Measurements from ENCODE around the gene PIEZO1.
A peak's percentile ranks its signal among the peaks of the same experiment; 100 is the strongest.

Gene PIEZO1

DNA sequence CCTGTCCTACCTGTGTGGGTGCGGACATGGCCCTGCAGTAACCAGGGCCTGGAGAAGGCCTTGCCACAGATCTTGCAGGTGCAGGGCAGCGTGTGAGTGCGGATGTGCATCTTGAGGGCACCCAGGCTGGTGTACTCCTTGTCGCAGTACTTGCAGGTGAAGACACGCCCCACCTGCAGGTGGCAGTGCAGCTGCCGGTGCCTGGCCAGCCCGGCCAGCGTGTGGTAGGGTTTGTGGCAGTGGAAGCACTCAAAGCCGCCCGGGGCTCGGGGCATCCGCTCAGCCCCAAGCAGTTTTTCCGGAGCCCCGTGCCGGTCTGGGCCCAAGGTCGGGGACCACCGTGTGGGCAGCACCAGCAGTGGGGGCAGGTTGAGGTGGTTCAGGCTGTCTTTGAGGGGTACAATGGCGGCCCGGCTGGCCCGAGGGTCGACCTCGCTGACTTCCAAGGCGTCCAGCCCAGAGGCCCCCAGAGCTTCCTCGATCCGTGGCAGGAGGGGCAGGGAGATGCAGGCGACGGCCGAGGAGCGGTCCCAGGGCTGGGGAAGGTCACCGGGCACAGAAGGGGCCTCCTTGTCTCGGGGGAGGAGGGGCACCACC lies 103.8 kb downstream of the PIEZO1 start:
- no CpG with 5 or more reads among the region's 31 CpGs for WGBS (ENCODE audit: extremely low coverage, insufficient coverage, insufficient read length)

DNA sequence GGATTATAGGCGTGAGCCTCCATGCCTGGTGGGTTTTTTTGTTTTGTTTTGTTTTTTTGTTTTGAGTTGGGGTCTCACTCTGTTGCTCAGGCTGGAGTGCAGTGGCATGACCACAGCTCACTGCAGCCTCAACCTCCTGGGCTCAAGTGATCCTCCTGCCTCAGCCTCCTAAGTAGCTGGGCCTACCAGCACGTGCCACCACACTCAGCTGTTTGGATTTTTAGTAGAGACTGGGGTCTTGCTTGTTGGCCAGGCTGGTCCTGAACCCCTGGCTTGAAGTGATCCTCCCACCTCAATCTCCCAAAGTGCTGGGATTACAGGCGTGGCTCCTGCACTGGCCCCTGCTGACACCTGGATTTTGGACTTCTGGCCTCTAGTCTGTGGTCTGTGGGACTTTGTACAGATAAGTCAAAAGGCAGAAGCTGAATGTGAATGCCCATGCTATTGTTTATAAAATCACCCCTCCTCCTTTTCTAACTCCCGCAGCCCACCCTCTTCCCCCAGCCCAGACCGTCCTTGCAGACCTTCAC lies 104.4 kb downstream of the PIEZO1 start:
- peaks cover 0 to 9% of the 10 kb centered on the region in 2 experiments for H3K36me3 ChIP-seq (ENCODE audit: control insufficient read depth in 1 of 2, insufficient read depth in 2 of 2, low read length in 2 of 2)
- H3K79me1 ChIP-seq (ENCODE audit: low read length), result no peaks in the 10 kb centered on the region
- no CpG with 5 or more reads among the region's 5 CpGs for WGBS (ENCODE audit: extremely low coverage, insufficient coverage, insufficient read length)
- H3K27me3 ChIP-seq (ENCODE audit: insufficient read depth, low read length), result peaks cover 5% of the 10 kb centered on the region
- H4K12ac ChIP-seq (ENCODE audit: low read depth, low read length), result no peak overlapping the region
- H3K14ac ChIP-seq (ENCODE audit: low read length), result no peak overlapping the region
- H3K4me1 ChIP-seq (ENCODE audit: control insufficient read depth in 1 of 2, insufficient read depth in 2 of 2, low read length in 2 of 2), result peaks cover 0 to 6% of the 10 kb centered on the region in 2 experiments
- no peak overlapping the region for H2BK12ac ChIP-seq (ENCODE audit: low read length)
- H3K23ac ChIP-seq (ENCODE audit: low read length), result no peak overlapping the region
- H2AFZ ChIP-seq (ENCODE audit: insufficient read depth, low read length, poor library complexity), result no peak overlapping the region
- H3K27ac ChIP-seq (ENCODE audit: low read depth, low read length), result no peak overlapping the region
- no peak overlapping the region for H4K8ac ChIP-seq (ENCODE audit: low read depth, low read length)
- no peak overlapping the region for H2BK120ac ChIP-seq (ENCODE audit: insufficient read depth, low read length, poor library complexity)
- no peak overlapping the region for H2AK5ac ChIP-seq (ENCODE audit: low read length)
- no peak overlapping the region for H3K18ac ChIP-seq (ENCODE audit: low read length)
- H3K4me2 ChIP-seq (ENCODE audit: low read length), result no peak overlapping the region
- H3K79me2 ChIP-seq (ENCODE audit: control insufficient read depth, insufficient read depth, low read length, poor library complexity), result no peaks in the 10 kb centered on the region
- no peak for DNase-seq
- no peak overlapping the region for H4K91ac ChIP-seq (ENCODE audit: low read depth, low read length)
- H3K9me3 ChIP-seq (ENCODE audit: insufficient read depth, low read depth, low read length), result peaks cover 2% of the 10 kb centered on the region
- H3K4me3 ChIP-seq (ENCODE audit: low read depth, low read length), result no peak overlapping the region
- no peak overlapping the region for H3K9ac ChIP-seq (ENCODE audit: low read length)
- H2BK5ac ChIP-seq (ENCODE audit: low read depth, low read length, poor library complexity), result no peak overlapping the region
- H3K4ac ChIP-seq (ENCODE audit: low read depth, low read length), result no peak overlapping the region

More for the DNA sequence above, 103.8 kb downstream of the PIEZO1 start:
- no peak overlapping the region for H3K4me2 ChIP-seq (ENCODE audit: low read length)
- H3K79me2 ChIP-seq (ENCODE audit: control insufficient read depth, insufficient read depth, low read length, poor library complexity), result no peaks in the 10 kb centered on the region
- H2AK5ac ChIP-seq (ENCODE audit: low read length), result no peak overlapping the region
- peaks cover 4% of the 10 kb centered on the region for H3K9me3 ChIP-seq (ENCODE audit: insufficient read depth, low read depth, low read length)
- H3K27ac ChIP-seq (ENCODE audit: low read depth, low read length), result no peak overlapping the region
- H3K18ac ChIP-seq (ENCODE audit: low read length), result no peak overlapping the region
- H2AFZ ChIP-seq (ENCODE audit: insufficient read depth, low read length, poor library complexity), result no peak overlapping the region
- no peaks in the 10 kb centered on the region for H3K79me1 ChIP-seq (ENCODE audit: low read length)
- no peak overlapping the region for H3K9ac ChIP-seq (ENCODE audit: low read length)
- no peak overlapping the region for H2BK5ac ChIP-seq (ENCODE audit: low read depth, low read length, poor library complexity)
- H2BK12ac ChIP-seq (ENCODE audit: low read length), result no peak overlapping the region
- H4K8ac ChIP-seq (ENCODE audit: low read depth, low read length), result no peak overlapping the region
- no peak overlapping the region for H3K4ac ChIP-seq (ENCODE audit: low read depth, low read length)
- H3K23ac ChIP-seq (ENCODE audit: low read length), result no peak overlapping the region
- no peak overlapping the region for H2BK120ac ChIP-seq (ENCODE audit: insufficient read depth, low read length, poor library complexity)
- H3K27me3 ChIP-seq (ENCODE audit: insufficient read depth, low read length), result peaks cover 5% of the 10 kb centered on the region
- H4K12ac ChIP-seq (ENCODE audit: low read depth, low read length), result no peak overlapping the region
- H3K4me3 ChIP-seq (ENCODE audit: low read depth, low read length), result no peak overlapping the region
- H3K4me1 ChIP-seq (ENCODE audit: control insufficient read depth in 1 of 2, insufficient read depth in 2 of 2, low read length in 2 of 2), result peaks cover 2 to 11% of the 10 kb centered on the region in 2 experiments
- peak in 1 of 2 donors; percentile 41 for DNase-seq
- H3K36me3 ChIP-seq (ENCODE audit: control insufficient read depth in 1 of 2, insufficient read depth in 2 of 2, low read length in 2 of 2), result peaks cover 0 to 4% of the 10 kb centered on the region in 2 experiments
- H3K14ac ChIP-seq (ENCODE audit: low read length), result no peak overlapping the region
- H4K91ac ChIP-seq (ENCODE audit: low read depth, low read length), result no peak overlapping the region

DNA sequence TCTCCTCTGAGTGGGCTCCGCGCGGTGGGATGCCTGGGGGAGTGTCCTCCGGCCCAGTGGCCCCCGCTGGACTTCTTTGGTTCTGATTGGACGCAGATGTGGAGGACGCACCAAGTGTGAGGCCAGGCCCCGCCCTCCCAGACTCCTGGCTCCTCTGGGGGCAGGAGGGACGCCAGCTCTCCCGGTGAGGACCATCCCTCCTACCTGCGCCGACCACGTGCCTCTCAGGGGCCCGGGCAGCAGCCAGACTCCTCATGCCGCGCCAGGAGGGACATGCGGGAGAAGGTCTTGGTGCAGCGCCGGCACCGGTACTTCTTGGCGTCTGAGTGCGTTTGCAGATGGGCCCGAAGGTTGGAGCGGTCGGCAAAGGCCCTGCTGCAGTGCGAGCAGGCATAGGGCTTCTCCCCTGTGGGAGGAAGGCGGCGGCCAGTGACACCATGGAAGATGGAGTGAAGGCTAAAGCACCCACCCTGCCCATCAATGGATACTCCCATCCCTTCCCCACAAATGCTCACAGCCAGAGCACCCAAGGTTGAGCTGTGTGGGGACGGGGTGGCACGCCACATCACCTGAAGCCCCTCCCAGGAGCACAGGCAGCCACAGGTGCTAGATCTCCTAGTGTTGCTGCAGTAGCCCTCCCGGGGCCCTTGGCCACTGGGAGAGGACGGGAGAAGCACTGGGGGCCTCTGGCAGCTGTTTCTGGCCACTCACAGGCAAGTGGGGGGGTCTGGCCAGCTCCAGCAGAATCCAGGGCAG lies 106.6 kb downstream of the PIEZO1 start:
- no peak for DNase-seq
- H3K23ac ChIP-seq (ENCODE audit: low read length), result no peak overlapping the region
- H2AFZ ChIP-seq (ENCODE audit: insufficient read depth, low read length, poor library complexity), result no peak overlapping the region
- no peak overlapping the region for H4K8ac ChIP-seq (ENCODE audit: low read depth, low read length)
- H3K36me3 ChIP-seq (ENCODE audit: control insufficient read depth in 1 of 2, insufficient read depth in 2 of 2, low read length in 2 of 2), result peaks cover 3 to 9% of the 10 kb centered on the region in 2 experiments
- H3K18ac ChIP-seq (ENCODE audit: low read length), result no peak overlapping the region
- no peak overlapping the region for H2BK120ac ChIP-seq (ENCODE audit: insufficient read depth, low read length, poor library complexity)
- no peak overlapping the region for H3K4ac ChIP-seq (ENCODE audit: low read depth, low read length)
- no peaks in the 10 kb centered on the region for H3K79me1 ChIP-seq (ENCODE audit: low read length)
- H3K4me2 ChIP-seq (ENCODE audit: low read length), result no peak overlapping the region
- H3K14ac ChIP-seq (ENCODE audit: low read length), result no peak overlapping the region
- H2BK12ac ChIP-seq (ENCODE audit: low read length), result no peak overlapping the region
- peaks cover 0 to 6% of the 10 kb centered on the region in 2 experiments for H3K4me1 ChIP-seq (ENCODE audit: control insufficient read depth in 1 of 2, insufficient read depth in 2 of 2, low read length in 2 of 2)
- H3K27ac ChIP-seq (ENCODE audit: low read depth, low read length), result no peak overlapping the region
- H3K4me3 ChIP-seq (ENCODE audit: low read depth, low read length), result no peak overlapping the region
- H4K91ac ChIP-seq (ENCODE audit: low read depth, low read length), result no peak overlapping the region
- H4K12ac ChIP-seq (ENCODE audit: low read depth, low read length), result no peak overlapping the region
- WGBS (ENCODE audit: extremely low coverage, insufficient coverage, insufficient read length), result no CpG with 5 or more reads among the region's 32 CpGs
- H3K27me3 ChIP-seq (ENCODE audit: insufficient read depth, low read length), result no peaks in the 10 kb centered on the region
- H3K9me3 ChIP-seq (ENCODE audit: insufficient read depth, low read depth, low read length), result no peaks in the 10 kb centered on the region
- no peak overlapping the region for H2AK5ac ChIP-seq (ENCODE audit: low read length)
- H3K9ac ChIP-seq (ENCODE audit: low read length), result no peak overlapping the region
- no peak overlapping the region for H2BK5ac ChIP-seq (ENCODE audit: low read depth, low read length, poor library complexity)
- no peaks in the 10 kb centered on the region for H3K79me2 ChIP-seq (ENCODE audit: control insufficient read depth, insufficient read depth, low read length, poor library complexity)

DNA sequence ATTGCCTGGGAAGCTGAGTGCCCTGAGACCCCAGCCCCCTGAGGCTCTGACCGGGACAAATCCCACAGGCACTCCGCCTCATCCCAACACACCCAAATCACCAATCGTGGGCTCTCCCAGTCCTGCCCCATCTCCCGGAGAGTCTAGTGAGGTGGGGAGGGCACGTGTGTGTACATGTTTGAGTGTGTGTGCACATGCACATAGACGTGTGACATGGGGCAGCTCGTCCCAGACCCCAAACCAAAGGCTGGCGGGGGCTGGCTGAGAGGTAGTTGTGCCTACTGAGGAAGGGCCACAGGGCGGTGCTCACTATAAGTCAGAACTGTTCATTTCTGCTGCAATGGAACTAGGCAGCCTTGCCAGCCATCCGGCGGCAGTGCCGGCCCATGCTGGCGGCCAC lies 107.3 kb downstream of the PIEZO1 start:
- Histone ChIP-seq H2AFZ (ENCODE audit: insufficient read depth, low read length, poor library complexity) (no peak overlapping the region), H4K12ac (ENCODE audit: low read depth, low read length) (no peak overlapping the region), H2BK120ac (ENCODE audit: insufficient read depth, low read length, poor library complexity) (no peak overlapping the region), H3K27ac (ENCODE audit: low read depth, low read length) (no peak overlapping the region), H3K18ac (ENCODE audit: low read length) (no peak overlapping the region), H3K9me3 (ENCODE audit: insufficient read depth, low read depth, low read length) (no peaks in the 10 kb centered on the region), H3K9ac (ENCODE audit: low read length) (no peak overlapping the region), H3K79me1 (ENCODE audit: low read length) (no peaks in the 10 kb centered on the region), H3K4me2 (ENCODE audit: low read length) (no peak overlapping the region), H3K36me3 (ENCODE audit: control insufficient read depth in 1 of 2, insufficient read depth in 2 of 2, low read length in 2 of 2) (peaks cover 3 to 9% of the 10 kb centered on the region in 2 experiments), H3K4me1 (ENCODE audit: control insufficient read depth in 1 of 2, insufficient read depth in 2 of 2, low read length in 2 of 2) (peaks cover 0 to 6% of the 10 kb centered on the region in 2 experiments), H2AK5ac (ENCODE audit: low read length) (no peak overlapping the region), H3K23ac (ENCODE audit: low read length) (no peak overlapping the region), H3K4ac (ENCODE audit: low read depth, low read length) (no peak overlapping the region), H4K8ac (ENCODE audit: low read depth, low read length) (no peak overlapping the region), H3K4me3 (ENCODE audit: low read depth, low read length) (peak overlapping the region; percentile 41), H2BK5ac (ENCODE audit: low read depth, low read length, poor library complexity) (no peak overlapping the region), H4K91ac (ENCODE audit: low read depth, low read length) (no peak overlapping the region), H3K27me3 (ENCODE audit: insufficient read depth, low read length) (no peaks in the 10 kb centered on the region), H3K79me2 (ENCODE audit: control insufficient read depth, insufficient read depth, low read length, poor library complexity) (no peaks in the 10 kb centered on the region), H2BK12ac (ENCODE audit: low read length) (no peak overlapping the region), H3K14ac (ENCODE audit: low read length) (no peak overlapping the region)
- no peak for DNase-seq
- WGBS (ENCODE audit: extremely low coverage, insufficient coverage, insufficient read length), result no CpG with 5 or more reads among the region's 13 CpGs

Data from trophoblast cell (in vitro differentiated cells and primary cell).